HG03066 (cell line): ENCODE results near the gene SLITRK5.

Source experiments
- ATAC-seq: cut with Tn5 transposase; IDR thresholded peaks from one replicate; pipeline ENCODE4 v1.9.1; 2021; ENCODE audit warnings: low read depth; ENCODE audit not compliant: unreplicated experiment

Gene SLITRK5

DNA sequence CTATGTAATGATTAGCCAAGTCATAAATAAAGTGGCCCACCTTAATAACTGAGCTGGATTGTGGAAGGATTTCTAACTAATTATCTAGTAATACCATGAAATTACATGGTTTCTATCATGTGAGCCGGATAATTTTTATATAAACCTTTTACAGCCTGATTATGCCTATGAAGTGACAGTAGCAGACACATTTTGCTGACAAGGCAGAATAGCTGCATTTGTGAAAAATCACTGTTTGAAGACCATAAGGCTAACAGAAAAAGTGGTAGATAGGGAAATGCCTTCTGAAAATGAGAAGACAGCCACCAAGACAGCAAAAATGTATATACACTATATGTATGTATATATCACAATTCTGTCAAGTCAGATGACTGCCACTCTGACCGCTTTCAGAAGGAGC is 27.1 kb downstream of the SLITRK5 start:
- no peak for ATAC-seq

DNA sequence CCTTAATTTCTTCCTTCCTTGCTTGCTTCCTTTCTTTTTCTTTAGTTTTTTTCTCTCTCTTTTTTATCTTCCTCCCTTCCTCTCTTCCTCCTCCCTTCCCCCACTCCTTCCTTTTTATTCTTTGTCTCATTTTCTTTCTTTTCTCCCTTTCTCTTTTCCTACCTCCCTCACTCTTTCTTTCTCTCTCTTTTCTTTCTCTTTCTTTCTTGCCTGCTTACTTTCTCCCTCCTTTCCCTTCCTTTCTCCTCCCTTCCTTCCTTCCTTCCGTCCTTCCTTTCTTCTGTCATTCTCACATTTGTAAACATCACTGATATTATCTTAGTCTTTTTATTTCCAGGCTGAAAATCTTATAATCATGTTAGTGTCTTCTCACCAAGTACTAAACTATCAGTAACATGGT is 38.8 kb downstream of the SLITRK5 start:
- no peak for ATAC-seq

DNA sequence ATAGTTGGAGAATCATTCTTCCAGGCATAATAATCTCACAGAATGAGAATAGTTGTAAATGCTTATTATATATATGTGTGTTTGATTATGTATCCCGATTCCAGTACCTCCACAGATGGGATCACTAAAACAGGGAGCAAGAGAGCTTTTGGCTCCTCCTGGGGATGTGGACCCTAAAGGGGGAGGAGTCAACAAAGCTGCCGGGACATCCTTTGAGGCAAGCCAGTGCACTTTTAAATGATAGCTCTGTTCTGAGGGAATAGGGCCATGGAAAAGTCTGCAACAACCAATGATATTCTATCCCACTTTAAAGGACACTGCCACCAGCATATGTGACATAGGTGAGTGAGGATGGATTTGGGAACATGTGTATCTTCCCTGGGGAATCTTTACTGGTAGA is 40.8 kb downstream of the SLITRK5 start:
- ATAC-seq, result no peak
